HepG2 (cell line): ENCODE results near the gene BLCAP.

Experiments used
- TF ChIP-seq, protein P1 (sequence below): sonication (generic); formaldehyde crosslinking; IDR thresholded peaks from 2 replicates; pipeline ENCODE4 v1.5.0; 2020; ENCODE audit warnings: mild to moderate bottlenecking, missing genetic modification reagents, moderate library complexity
- TF ChIP-seq, protein P2 (sequence below): sonication (generic); formaldehyde crosslinking; IDR thresholded peaks from 2 replicates; pipeline ENCODE4 v1.8.0; 2022; ENCODE audit warnings: missing genetic modification reagents, mild to moderate bottlenecking, borderline replicate concordance

DNA sequence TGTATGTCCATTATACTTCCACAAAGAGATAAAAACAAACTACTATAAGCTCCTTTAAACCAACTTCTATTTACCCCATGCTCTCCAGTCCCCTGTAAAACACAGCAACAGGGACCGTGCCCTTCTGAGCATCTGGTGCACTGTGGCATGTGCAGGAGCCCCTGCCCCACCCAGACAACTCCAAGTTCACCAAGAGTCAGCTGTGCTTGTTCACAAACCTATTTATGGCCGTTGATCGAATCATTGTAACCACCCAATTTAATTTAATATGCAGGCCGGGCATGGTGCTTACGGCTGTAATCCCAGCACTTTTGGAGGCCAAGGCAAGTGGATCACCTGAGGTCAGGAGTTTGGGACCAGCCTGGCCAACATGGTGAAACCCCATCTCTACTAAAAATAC is 13.7 kb upstream of the BLCAP start:
- TF ChIP-seq, protein P1, sequence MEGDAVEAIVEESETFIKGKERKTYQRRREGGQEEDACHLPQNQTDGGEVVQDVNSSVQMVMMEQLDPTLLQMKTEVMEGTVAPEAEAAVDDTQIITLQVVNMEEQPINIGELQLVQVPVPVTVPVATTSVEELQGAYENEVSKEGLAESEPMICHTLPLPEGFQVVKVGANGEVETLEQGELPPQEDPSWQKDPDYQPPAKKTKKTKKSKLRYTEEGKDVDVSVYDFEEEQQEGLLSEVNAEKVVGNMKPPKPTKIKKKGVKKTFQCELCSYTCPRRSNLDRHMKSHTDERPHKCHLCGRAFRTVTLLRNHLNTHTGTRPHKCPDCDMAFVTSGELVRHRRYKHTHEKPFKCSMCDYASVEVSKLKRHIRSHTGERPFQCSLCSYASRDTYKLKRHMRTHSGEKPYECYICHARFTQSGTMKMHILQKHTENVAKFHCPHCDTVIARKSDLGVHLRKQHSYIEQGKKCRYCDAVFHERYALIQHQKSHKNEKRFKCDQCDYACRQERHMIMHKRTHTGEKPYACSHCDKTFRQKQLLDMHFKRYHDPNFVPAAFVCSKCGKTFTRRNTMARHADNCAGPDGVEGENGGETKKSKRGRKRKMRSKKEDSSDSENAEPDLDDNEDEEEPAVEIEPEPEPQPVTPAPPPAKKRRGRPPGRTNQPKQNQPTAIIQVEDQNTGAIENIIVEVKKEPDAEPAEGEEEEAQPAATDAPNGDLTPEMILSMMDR = no peak
- TF ChIP-seq, protein P2, sequence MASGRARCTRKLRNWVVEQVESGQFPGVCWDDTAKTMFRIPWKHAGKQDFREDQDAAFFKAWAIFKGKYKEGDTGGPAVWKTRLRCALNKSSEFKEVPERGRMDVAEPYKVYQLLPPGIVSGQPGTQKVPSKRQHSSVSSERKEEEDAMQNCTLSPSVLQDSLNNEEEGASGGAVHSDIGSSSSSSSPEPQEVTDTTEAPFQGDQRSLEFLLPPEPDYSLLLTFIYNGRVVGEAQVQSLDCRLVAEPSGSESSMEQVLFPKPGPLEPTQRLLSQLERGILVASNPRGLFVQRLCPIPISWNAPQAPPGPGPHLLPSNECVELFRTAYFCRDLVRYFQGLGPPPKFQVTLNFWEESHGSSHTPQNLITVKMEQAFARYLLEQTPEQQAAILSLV (CRISPR knock-in tag) = no peak
